NCI-H82 treated with DMSO at 0.1 percent for 48 hours (cell line): Measurements from ENCODE around the gene ANK3.

Experiments
- DNase-seq: peaks from one replicate; lab custom pipeline; 2025; ENCODE audit not compliant: unreplicated experiment; lab: John Stamatoyannopoulos, UW

The ANK3 gene

DNA sequence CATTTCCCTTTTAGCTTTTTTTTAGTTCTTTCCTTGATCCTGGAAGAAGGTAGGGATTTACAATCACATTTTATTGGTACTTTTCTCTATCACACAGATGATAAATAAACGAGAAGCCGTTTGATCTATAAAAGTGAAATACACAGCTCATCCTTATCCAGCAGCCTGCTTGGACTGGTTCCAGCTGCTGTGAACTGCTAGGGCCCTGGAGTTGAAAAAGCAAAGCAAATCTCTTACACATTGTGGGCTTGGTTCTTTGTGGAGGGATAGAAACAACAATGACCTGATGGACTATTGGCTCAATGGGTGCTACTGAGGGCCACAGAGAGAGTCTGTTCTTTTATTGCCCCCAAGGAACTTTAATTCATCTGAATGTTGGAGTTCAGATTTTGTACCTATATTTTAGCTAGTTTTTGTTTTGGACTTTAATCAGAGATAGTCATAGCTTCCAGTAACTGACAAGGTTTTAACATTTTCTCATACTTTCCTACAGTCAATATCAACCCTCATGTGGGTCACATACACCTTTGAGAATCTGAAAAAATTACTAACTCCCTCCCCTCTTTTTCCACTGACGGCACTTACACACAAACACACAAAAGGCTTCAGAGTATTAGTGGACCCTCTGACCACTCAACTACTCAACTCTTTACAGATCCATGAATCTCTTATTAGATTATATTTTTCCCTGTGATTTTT, 391.7 kb downstream of the ANK3 start:
- DNase-seq: no peak

- no peak for DNase-seq
These were observed 393.8 kb downstream of the ANK3 start for GRCh38 chr10:59995862-59996261.

- DNase-seq: no peak
These were observed 395.7 kb downstream of the ANK3 start for GRCh38 chr10:59993931-59994330.

DNA sequence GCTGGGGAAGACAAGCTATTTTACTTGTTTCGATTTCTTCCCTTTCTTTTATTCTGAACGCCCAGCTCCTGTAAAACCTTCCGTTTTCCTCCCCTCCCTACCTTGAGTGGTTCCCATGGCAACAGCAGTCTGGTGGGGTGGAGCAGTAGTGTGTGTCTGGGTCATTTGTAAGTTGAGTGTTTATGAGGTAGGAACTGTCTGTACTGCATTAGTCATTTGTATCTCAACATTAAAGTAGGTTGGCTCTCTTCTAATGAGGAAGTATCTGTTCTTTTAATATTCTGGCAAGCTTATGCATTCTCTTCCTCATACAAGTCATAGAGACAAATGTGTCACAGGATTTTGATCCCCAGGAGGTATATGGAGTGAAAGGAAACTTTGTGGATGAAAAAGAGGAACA, 398.0 kb downstream of the ANK3 start:
- no peak for DNase-seq

DNA sequence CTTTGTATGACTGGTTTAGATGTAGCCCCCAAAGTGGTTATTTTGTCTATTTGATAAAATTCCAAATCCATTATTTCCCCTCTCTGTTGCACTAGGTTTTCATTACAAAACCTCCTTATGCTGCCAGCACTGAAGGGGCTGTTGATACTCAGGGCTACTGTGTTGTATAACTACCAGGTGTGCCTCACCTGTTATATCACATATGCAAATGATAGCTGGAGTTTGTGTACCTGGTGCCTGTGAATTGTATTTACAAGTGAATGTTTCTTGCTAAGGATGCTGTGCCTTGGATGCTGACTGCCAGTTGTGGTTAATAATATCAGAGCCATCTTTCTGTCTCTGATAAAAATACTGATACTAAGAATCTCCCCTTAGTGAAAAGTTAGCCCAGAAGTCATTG, 398.6 kb downstream of the ANK3 start:
- no peak for DNase-seq

DNA sequence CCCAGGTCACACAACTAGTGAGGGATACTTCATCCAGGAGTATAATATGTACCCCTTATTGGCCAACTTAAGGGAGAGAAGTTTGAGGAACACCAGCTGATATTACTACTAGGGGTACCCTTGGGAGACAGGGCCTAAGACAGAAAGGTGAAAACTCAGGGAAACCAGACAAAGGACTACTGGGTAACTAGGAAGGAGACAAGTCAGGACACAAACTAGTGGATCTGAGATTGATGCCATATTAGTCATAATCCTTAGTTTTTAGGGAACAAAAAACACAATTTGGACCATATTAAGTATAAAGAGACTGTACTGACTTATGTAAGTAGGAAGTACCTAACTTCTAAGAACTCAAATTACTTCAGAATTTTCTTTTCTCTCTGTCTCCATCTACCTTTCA, 404.0 kb downstream of the ANK3 start:
- no peak for DNase-seq

- DNase-seq: no peak
These were observed 405.3 kb downstream of the ANK3 start for GRCh38 chr10:59984415-59984814.

DNA sequence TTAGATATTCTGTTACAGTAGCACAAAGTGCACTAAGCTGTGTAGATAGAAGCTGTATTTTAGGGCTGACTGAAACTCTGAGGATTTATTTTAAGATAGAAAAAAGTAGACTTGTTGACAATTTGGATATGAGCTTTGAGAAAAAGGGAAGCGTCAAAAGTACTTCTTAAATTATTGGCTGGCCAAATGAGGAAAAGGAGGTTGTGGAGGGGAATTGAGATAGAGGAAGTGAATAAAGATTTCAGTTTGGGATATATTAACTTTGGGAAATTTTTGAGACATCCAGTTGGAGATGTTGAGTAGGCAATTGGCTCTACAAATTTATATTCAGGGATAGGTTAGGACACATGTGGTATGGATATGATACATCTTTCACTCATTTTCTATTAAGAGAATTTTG, 409.3 kb downstream of the ANK3 start:
- DNase-seq: no peak

GRCh38 chr10:59977486-59977885, 412.2 kb downstream of the ANK3 start:
- no peak for DNase-seq

- no peak for DNase-seq
These were observed 412.8 kb downstream of the ANK3 start for GRCh38 chr10:59976909-59977308.
